Measurements from ENCODE around the gene MAP4. TPM values are rescaled to one million over a fixed set of nuclear protein-coding genes. Genes with fewer than 3 reads are reported as not detected.

The MAP4 gene
- total and polyA plus RNA-seq, 2 experiments from 2014 or later = 121 to 235 TPM

GRCh38 chr3:47803480-47804025 is 212.7 kb downstream of the MAP4 start:
- H3K4me2 ChIP-seq (ENCODE audit: unreplicated experiment) = peak overlapping the region; percentile 99
- H3K4me1 ChIP-seq (ENCODE audit: insufficient read depth) = peaks cover 20% of the 10 kb centered on the region
- TF ChIP-seq EZH2phosphoT487 (IDR thresholded peaks at IDR 0.05; ENCODE audit: insufficient read depth, low read depth) (no peak), EZH2 (IDR thresholded peaks at IDR 0.05; ENCODE audit: insufficient read depth, poor library complexity, severe bottlenecking) (no peak)
- H3K79me2 ChIP-seq (ENCODE audit: insufficient read depth) = peaks cover 25% of the 10 kb centered on the region
- H3F3A ChIP-seq (ENCODE audit: insufficient read depth) = peaks cover 16% of the 10 kb centered on the region; the same call in 1 of the 2 replicates
- WGBS, 2 experiments (ENCODE audit: low coverage in 1 of 2, low lambda C conversion rate in 2 of 2, missing lambda C conversion rate in 2 of 2) = 0 to 1% methylated on average over 12 to 17 of the region's 20 CpGs
- H3K9me3 ChIP-seq (ENCODE audit: low read depth) = no peaks in the 10 kb centered on the region
- peak; percentile 27 for DNase-seq
- in situ Hi-C loops (cut with MboI) = no loop called here
- peak overlapping the region; percentile 88 for H3K9ac ChIP-seq
- peaks cover 3% of the 10 kb centered on the region; the same call in 1 of the 2 replicates for H3K36me3 ChIP-seq (ENCODE audit: low read depth)
- no peaks in the 10 kb centered on the region for H3K27me3 ChIP-seq (replicated peaks; ENCODE audit: insufficient read depth)
- H3K9me2 ChIP-seq (ENCODE audit: insufficient read depth) = no peaks in the 10 kb centered on the region
- H3K4me3 ChIP-seq = peak overlapping the region; percentile 87
- peak overlapping the region; percentile 78 for H3K27ac ChIP-seq
- H2AFZ ChIP-seq = peak overlapping the region; percentile 90
- H4K20me1 ChIP-seq (ENCODE audit: insufficient read depth) = no peaks in the 10 kb centered on the region

DNA sequence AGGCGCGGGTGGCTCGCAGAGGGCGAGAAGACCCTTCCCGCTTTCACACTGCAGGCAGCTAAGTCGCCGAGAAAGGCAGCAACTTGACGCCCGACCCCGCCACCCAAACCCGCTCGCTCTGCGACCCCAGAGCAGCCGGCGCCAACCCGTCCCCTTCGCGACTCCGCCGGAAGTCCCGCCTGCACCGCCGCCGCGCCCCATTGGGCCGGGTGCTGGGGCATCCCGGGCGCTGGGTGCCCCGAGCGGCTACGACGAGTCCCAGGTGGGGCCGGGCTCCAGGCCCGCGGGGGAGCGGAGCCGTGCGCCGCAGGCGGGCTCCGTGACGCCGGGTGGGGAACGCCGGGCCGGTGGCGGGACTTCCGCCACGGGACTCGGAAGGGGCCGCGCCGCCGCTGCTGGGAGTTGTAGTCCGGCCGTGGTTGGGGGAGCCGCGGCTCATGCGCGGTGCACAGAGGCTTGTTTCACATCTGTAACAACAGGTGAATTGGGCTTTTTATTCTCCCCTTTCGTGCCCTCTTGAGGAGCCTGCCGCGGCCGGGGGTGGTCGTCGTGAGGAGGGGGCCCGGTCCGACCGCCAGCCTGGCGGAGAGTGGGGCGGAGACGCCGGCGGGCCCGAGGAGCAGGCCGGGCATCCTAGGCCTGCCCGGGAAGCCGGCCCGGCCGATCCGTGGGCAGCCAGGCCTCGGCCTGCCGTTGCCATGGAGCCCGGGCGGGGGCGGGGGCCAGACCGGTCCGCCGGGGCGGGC is 213.3 kb downstream of the MAP4 start, which contains the start of gene DHX30:
TSS of gene DHX30 (plus strand) at position 405 of the 746 bp plus-strand sequence. CDS start 7,546 bp downstream, outside the sequence.
- 2% methylated on average over 46 to 86 of the region's 90 CpGs for WGBS, 2 experiments (ENCODE audit: low coverage in 1 of 2, low lambda C conversion rate in 2 of 2, missing lambda C conversion rate in 2 of 2)
- Histone ChIP-seq H3K79me2 (ENCODE audit: insufficient read depth) (peaks cover 25% of the 10 kb centered on the region), H3K27me3 (replicated peaks; ENCODE audit: insufficient read depth) (no peaks in the 10 kb centered on the region), H3F3A (ENCODE audit: insufficient read depth) (peaks cover 16% of the 10 kb centered on the region; the same call in 1 of the 2 replicates), H3K4me3 (peak within 1 kb of the TSS; percentile 87), H3K27ac (peak within 1 kb of the TSS; percentile 78), H3K36me3 (ENCODE audit: low read depth) (peaks cover 3% of the 10 kb centered on the region; the same call in 1 of the 2 replicates), H3K9ac (peak within 1 kb of the TSS; percentile 88), H3K9me2 (ENCODE audit: insufficient read depth) (no peaks in the 10 kb centered on the region), H3K9me3 (ENCODE audit: low read depth) (no peaks in the 10 kb centered on the region), H3K4me2 (ENCODE audit: unreplicated experiment) (peak within 1 kb of the TSS; percentile 99), H2AFZ (peak within 1 kb of the TSS; percentile 90), H4K20me1 (ENCODE audit: insufficient read depth) (no peaks in the 10 kb centered on the region), H3K4me1 (ENCODE audit: insufficient read depth) (peaks cover 20% of the 10 kb centered on the region)
- in situ Hi-C loops (cut with MboI) = no loop called here
- TF ChIP-seq EZH2phosphoT487 (IDR thresholded peaks at IDR 0.05; ENCODE audit: insufficient read depth, low read depth) (no peak), EZH2 (IDR thresholded peaks at IDR 0.05; ENCODE audit: insufficient read depth, poor library complexity, severe bottlenecking) (no peak)
- peak; percentile 95 for DNase-seq

MicroRNAs encoded within 50 kb of the gene (microRNA counts, 767-probe panel; counts per million panel counts)
- 447 counts per million, percentile 86 among the panel's probes with 10 or more counts for microRNA hsa-miR-1226-3p

Small RNA genes lying within 50 kb of the gene (microRNA-seq; reads per million reads assigned to microRNA genes)
- gene MIR1226 (ENCODE audit: borderline number of aligned reads) = 48.6 reads per million, percentile 41 among the genes with 10 or more reads in this experiment

Small RNA genes lying within 50 kb of the gene (small RNA-seq; reads per million reads assigned to genes)
- gene AC124916.2 (ENCODE audit: low read depth, low replicate concordance) (not detected), gene MIR1226 (ENCODE audit: low read depth, low replicate concordance) (not detected), gene RF00019 (ENCODE audit: low read depth, low replicate concordance) (not detected), gene RF02271 (ENCODE audit: low read depth, low replicate concordance) (not detected)

Other genes with a start within 250 kb of the MAP4 start
- 29.5 and 31.5 TPM in 2 replicates for gene SMARCC1, start 234.5 kb downstream of the MAP4 start, total RNA-seq (2014; rRNA removed; shearing (Covaris generic))
- gene SMARCC1, start 234.5 kb downstream of the MAP4 start, polyA plus RNA-seq (2016; fragmentation: Nextera tagmentation; extraction: Ambion mirVana) = 40.9 and 43.4 TPM in 2 replicates
- gene DHX30, start 213.3 kb downstream of the MAP4 start, total RNA-seq (2014; rRNA removed; shearing (Covaris generic)) = 65.8 and 70.3 TPM in 2 replicates
- gene DHX30, start 213.3 kb downstream of the MAP4 start, polyA plus RNA-seq (2016; fragmentation: Nextera tagmentation; extraction: Ambion mirVana) = 42.9 and 44.1 TPM in 2 replicates
- gene CDC25A, start 172.0 kb upstream of the MAP4 start, total RNA-seq (2014; rRNA removed; shearing (Covaris generic)) = 4.3 and 4.6 TPM in 2 replicates
- 1.5 TPM in 2 replicates for gene CDC25A, start 172.0 kb upstream of the MAP4 start, polyA plus RNA-seq (2016; fragmentation: Nextera tagmentation; extraction: Ambion mirVana)
- gene CAMP, start 207.1 kb upstream of the MAP4 start, total RNA-seq (2014; rRNA removed; shearing (Covaris generic)) = not detected in 2 replicates
- not detected in 2 replicates for gene CAMP, start 207.1 kb upstream of the MAP4 start, polyA plus RNA-seq (2016; fragmentation: Nextera tagmentation; extraction: Ambion mirVana)
- gene ZNF589, start 224.7 kb upstream of the MAP4 start, total RNA-seq (2014; rRNA removed; shearing (Covaris generic)) = 1.9 and 2.3 TPM in 2 replicates
- 2.2 and 2.4 TPM in 2 replicates for gene ZNF589, start 224.7 kb upstream of the MAP4 start, polyA plus RNA-seq (2016; fragmentation: Nextera tagmentation; extraction: Ambion mirVana)

All from GM23248 (cell line).